HG03378 (cell line): ENCODE results near the gene DERA.
"Not testable (repeated sequence)": the region's sequence is repeated elsewhere in the genome, so short reads cannot be mapped to it uniquely, and the experiment has no call there.

Experiments used
- ATAC-seq: cut with Tn5 transposase; IDR thresholded peaks from one replicate; pipeline ENCODE4 v1.9.1; 2021; ENCODE audit warnings: mild to moderate bottlenecking, moderate library complexity; ENCODE audit not compliant: unreplicated experiment

Gene DERA

GRCh38 chr12:15899282-15899870 is 11.8 kb upstream of the DERA start:
- peak; percentile 60 for ATAC-seq

- no peak for ATAC-seq
These were observed 6.7 kb upstream of the DERA start for GRCh38 chr12:15904378-15904920.

- no peak for ATAC-seq
These were observed 666 bp upstream of the DERA start for GRCh38 chr12:15910468-15910863.

- not testable (repeated sequence) for ATAC-seq
These were observed 799 bp downstream of the DERA start for GRCh38 chr12:15911931-15912330.

GRCh38 chr12:15914131-15914530 is 3.0 kb downstream of the DERA start:
- not testable (repeated sequence) for ATAC-seq

- ATAC-seq = no peak
These were observed 6.9 kb downstream of the DERA start for GRCh38 chr12:15918066-15918465.

- no peak for ATAC-seq
These were observed 8.3 kb downstream of the DERA start for GRCh38 chr12:15919418-15919817.

GRCh38 chr12:15924956-15925355 is 13.8 kb downstream of the DERA start:
- no peak for ATAC-seq

GRCh38 chr12:15928346-15928745 is 17.2 kb downstream of the DERA start:
- ATAC-seq = no peak

- ATAC-seq = no peak
These were observed 17.9 kb downstream of the DERA start for GRCh38 chr12:15928870-15929571.

GRCh38 chr12:15931590-15932053 is 20.5 kb downstream of the DERA start:
- peak; percentile 90 for ATAC-seq

- no peak for ATAC-seq
These were observed 21.2 kb downstream of the DERA start for GRCh38 chr12:15932327-15932726.

GRCh38 chr12:15932971-15933370 is 21.8 kb downstream of the DERA start:
- ATAC-seq = no peak

- no peak for ATAC-seq
These were observed 22.6 kb downstream of the DERA start for GRCh38 chr12:15933751-15934150.

GRCh38 chr12:15936751-15937150 is 25.6 kb downstream of the DERA start:
- ATAC-seq = no peak

GRCh38 chr12:15937902-15938301 is 26.8 kb downstream of the DERA start:
- ATAC-seq = no peak

- ATAC-seq = no peak
These were observed 28.0 kb downstream of the DERA start for GRCh38 chr12:15939111-15939510.

- ATAC-seq = no peak
These were observed 31.3 kb downstream of the DERA start for GRCh38 chr12:15942475-15942874.

GRCh38 chr12:15943519-15943918 is 32.4 kb downstream of the DERA start:
- not testable (repeated sequence) for ATAC-seq

GRCh38 chr12:15948461-15948860 is 37.3 kb downstream of the DERA start:
- ATAC-seq = not testable (repeated sequence)

GRCh38 chr12:15955281-15955680 is 44.1 kb downstream of the DERA start:
- no peak for ATAC-seq

GRCh38 chr12:15956010-15956409 is 44.9 kb downstream of the DERA start:
- ATAC-seq = no peak
